H1 (cell line): Measurements from ENCODE around the gene DMXL2.

Experiments used
- CTCF ChIP-seq, 3 experiments: IDR thresholded peaks; 1 replicate in 2 of 3; 2 replicates in 1 of 3; pipeline versions ENCODE4 v1.5.1 to v1.6.1; 2011; ENCODE audit warnings: low read length in 3 of 3, mild to moderate bottlenecking in 3 of 3, inconsistent platforms in 2 of 3, low read depth in 1 of 3, moderate library complexity in 1 of 3; ENCODE audit not compliant: insufficient read depth in 1 of 3; ENCODE audit errors: control extremely low read depth in 1 of 3
- EGR1 ChIP-seq: IDR thresholded peaks from 2 replicates; pipeline ENCODE4 v1.6.1; 2011; ENCODE audit warnings: low read depth, low read length, borderline replicate concordance
- MAX ChIP-seq: IDR thresholded peaks from 2 replicates; pipeline ENCODE4 v1.6.1; 2012; ENCODE audit warnings: inconsistent platforms
- RAD21 ChIP-seq, 2 experiments: IDR thresholded peaks in 1 of 2; conservative IDR thresholded peaks in 1 of 2; 2 replicates each; pipeline ENCODE4 v1.6.1; 2011; ENCODE audit warnings: low read depth in 2 of 2, low read length in 2 of 2, improper control_type of control experiment in 1 of 2, inconsistent platforms in 1 of 2, mild to moderate bottlenecking in 1 of 2, moderate library complexity in 1 of 2
- SIX5 ChIP-seq: IDR thresholded peaks from 2 replicates; pipeline ENCODE4 v1.6.1; 2011; ENCODE audit warnings: mild to moderate bottlenecking, low read depth, low read length

GRCh38 chr15:51483985-51484384 lies 138.6 kb downstream of the DMXL2 start:
- no peak for TF ChIP-seq CTCF (IDR thresholded peaks at IDR 0.05; ENCODE audit: control extremely low read depth in 1 of 3, insufficient read depth in 1 of 3, low read depth in 1 of 3, low read length in 3 of 3)
- no peak for TF ChIP-seq MAX
- no peak for TF ChIP-seq SIX5
- no peak for TF ChIP-seq EGR1
- TF ChIP-seq RAD21 (IDR thresholded peaks at IDR 0.05 in 1 of 2, conservative IDR thresholded peaks at IDR 0.05 in 1 of 2; ENCODE audit: low read depth in 2 of 2, low read length in 2 of 2), result no peak
